GM12878 (cell line): Measurements from ENCODE around the gene RAB3GAP1. TPM values are rescaled to one million over a fixed set of nuclear protein-coding genes. Genes with fewer than 3 reads are reported as not detected.

Experiments used
- ATAC-seq: fragments of 200-7000 bp; cut with Tn5 transposase; 3 replicates; pipeline ENCODE4 v1.9.1; 2020; ENCODE audit warnings: mild to moderate bottlenecking, moderate library complexity
- BruUV-seq: library from RNA; stranded (reverse); fragments of 400-500 nt; replicated peaks from 2 replicates; lab custom pipeline; 2021; lab: Mats Ljungman, UMichigan
- CTCF ChIA-PET: fragments of 300-600 bp; sonication (Branson Sonifier 250); formaldehyde crosslinking; extraction: SDS; loops from one replicate; lab custom pipeline; 2021; ENCODE audit warnings: inconsistent platforms; lab: Yijun Ruan, JAX
- POLR2A ChIA-PET: fragments of 350-600 bp; formaldehyde crosslinking; extraction: SDS; loops from one replicate; lab custom pipeline; 2021; ENCODE audit warnings: inconsistent platforms; lab: Charles Lee
- RAD21 ChIA-PET: fragments of 300-600 bp; sonication (Branson Sonifier 250); formaldehyde crosslinking; loops from one replicate; lab custom pipeline; 2023; ENCODE audit warnings: antibody characterized with exemption; ENCODE audit not compliant: unreplicated experiment; lab: Charles Lee
- SMC1A ChIA-PET: fragments of 300-600 bp; sonication (Branson Sonifier 250); formaldehyde crosslinking; loops from one replicate; lab custom pipeline; 2023; ENCODE audit not compliant: unreplicated experiment, uncharacterized antibody; lab: Charles Lee
- DNase-seq: peaks from one replicate; pipeline ENCODE4 v3.0.0-alpha.2; 2011; ENCODE audit warnings: low read depth, low spot score
- FAIRE-seq: peaks from 3 replicates; lab custom pipeline; 2011; peaks lifted over from hg19 to GRCh38; lab: Jason Lieb, UNC
- H2AFZ ChIP-seq: 2 replicates; pipeline ENCODE4 v1.6.0; 2011; ENCODE audit warnings: low read depth, low read length, control low read depth; ENCODE audit not compliant: control insufficient read depth
- H3K27ac ChIP-seq: 2 replicates; pipeline ENCODE4 v1.5.1; 2011; ENCODE audit warnings: control low read depth; ENCODE audit not compliant: control insufficient read depth, insufficient read depth
- H3K27me3 ChIP-seq, 2 experiments: replicated peaks in 1 of 2; 2 replicates each; pipeline versions ENCODE4 v1.6.0 to v1.6.1; 2011; ENCODE audit warnings: low read length in 1 of 2; ENCODE audit not compliant: control insufficient read depth in 2 of 2, insufficient read depth in 2 of 2
- H3K36me3 ChIP-seq, 2 experiments: 2 replicates each; pipeline ENCODE4 v1.5.1; 2011; ENCODE audit warnings: low read length in 1 of 2; ENCODE audit not compliant: control insufficient read depth in 2 of 2, insufficient read depth in 2 of 2
- H3K4me1 ChIP-seq: 2 replicates; pipeline ENCODE4 v1.6.1; 2011; ENCODE audit warnings: mild to moderate bottlenecking, low read length, moderate library complexity, mixed read lengths; ENCODE audit not compliant: control insufficient read depth, insufficient read depth
- H3K4me2 ChIP-seq: 2 replicates; pipeline ENCODE4 v1.6.0; 2011; ENCODE audit warnings: control low read depth; ENCODE audit not compliant: control insufficient read depth, insufficient read depth
- H3K4me3 ChIP-seq: fragments of 200-600 bp; sonication (generic); 2 replicates; pipeline ENCODE4 v1.5.1; 2016
- H3K79me2 ChIP-seq: 2 replicates; pipeline ENCODE4 v1.6.0; 2011; ENCODE audit warnings: low read length; ENCODE audit not compliant: control insufficient read depth, insufficient read depth
- H3K9ac ChIP-seq: 2 replicates; pipeline ENCODE4 v1.8.0; 2011; ENCODE audit warnings: low read length, control low read depth, mixed read lengths; ENCODE audit not compliant: control insufficient read depth, insufficient read depth
- H3K9me3 ChIP-seq: replicated peaks from 3 replicates; pipeline ENCODE4 v1.5.1; 2011; ENCODE audit warnings: mild to moderate bottlenecking, low read length; ENCODE audit not compliant: control insufficient read depth, insufficient read depth
- H4K20me1 ChIP-seq: 2 replicates; pipeline ENCODE4 v1.6.0; 2011; ENCODE audit not compliant: control insufficient read depth, insufficient read depth
- BCL3 ChIP-seq: IDR thresholded peaks from 2 replicates; pipeline ENCODE4 v1.6.1; 2011; ENCODE audit warnings: borderline replicate concordance, low read depth, mild to moderate bottlenecking, moderate library complexity, low read length; ENCODE audit not compliant: insufficient read depth, poor library complexity, severe bottlenecking
- CEBPZ ChIP-seq: fragments of 150-350 bp; IDR thresholded peaks from 2 replicates; pipeline ENCODE4 v1.6.1; 2016; ENCODE audit warnings: low read depth, low read length
- CHD1 ChIP-seq: IDR thresholded peaks from 2 replicates; pipeline ENCODE4 v1.6.1; 2012; ENCODE audit warnings: low read depth, low read length, improper control_type of control experiment
- FOXK2 ChIP-seq: fragments of 450-650 bp; IDR thresholded peaks from 2 replicates; pipeline ENCODE4 v1.6.1; 2017; ENCODE audit warnings: mild to moderate bottlenecking, moderate library complexity
- HSF1 ChIP-seq: fragments of 150-350 bp; IDR thresholded peaks from 2 replicates; pipeline ENCODE4 v1.6.1; 2014; ENCODE audit warnings: mild to moderate bottlenecking, low read depth, low read length
- KAT2A ChIP-seq: conservative IDR thresholded peaks from 2 replicates; pipeline ENCODE4 v1.6.1; 2011; ENCODE audit warnings: low read depth, low read length; ENCODE audit not compliant: control insufficient read depth
- MEF2B ChIP-seq: fragments of 450-650 bp; IDR thresholded peaks from 2 replicates; pipeline ENCODE4 v1.6.1; 2018; ENCODE audit warnings: mild to moderate bottlenecking, moderate library complexity; ENCODE audit not compliant: partially characterized antibody, poor library complexity, severe bottlenecking
- POU2F2 ChIP-seq: IDR thresholded peaks from 3 replicates; pipeline ENCODE4 v1.6.1; 2011; ENCODE audit warnings: low read depth, mild to moderate bottlenecking, low read length, borderline replicate concordance
- REST ChIP-seq: IDR thresholded peaks from 2 replicates; pipeline ENCODE4 v1.6.1; 2012; ENCODE audit warnings: mild to moderate bottlenecking, low read depth, low read length
- RUNX3 ChIP-seq: IDR thresholded peaks from 2 replicates; pipeline ENCODE4 v1.6.1; 2012; ENCODE audit warnings: low read length, inconsistent platforms
- SMC3 ChIP-seq: IDR thresholded peaks from 2 replicates; pipeline ENCODE4 v1.6.1; 2011; ENCODE audit warnings: low read length, improper control_type of control experiment, borderline replicate concordance
- STAT3 ChIP-seq: IDR thresholded peaks from 2 replicates; pipeline ENCODE4 v1.6.1; 2011; ENCODE audit warnings: low read depth, low read length, improper control_type of control experiment
- TCF7 ChIP-seq: IDR thresholded peaks from 2 replicates; pipeline ENCODE4 v1.6.1; 2014; ENCODE audit warnings: antibody characterized with exemption, borderline replicate concordance
- ZBED1 ChIP-seq: IDR thresholded peaks from 2 replicates; pipeline ENCODE4 v1.6.1; 2016; ENCODE audit warnings: borderline replicate concordance
- ZNF217 ChIP-seq: fragments of 450-650 bp; IDR thresholded peaks from 2 replicates; pipeline ENCODE4 v1.6.1; 2017; ENCODE audit warnings: antibody characterized with exemption, mild to moderate bottlenecking
- WGBS: methylation state at CpG from one replicate; pipeline ENCODE4 v1.1.6; 2016; ENCODE audit warnings: low lambda C conversion rate; ENCODE audit not compliant: insufficient replicate concordance, insufficient coverage; ENCODE audit errors: missing lambda C conversion rate; 5-methylcytosine and 5-hydroxymethylcytosine counted together
- in situ Hi-C: fragments of 300-500 bp; cut with MboI; formaldehyde crosslinking; loops from 9 replicates; pipeline ENCODE4 v1.14.3; 2018; ENCODE audit warnings: mixed read lengths
- intact Hi-C: fragments of 100-400 bp; cut with micrococcal nuclease; formaldehyde crosslinking; loops from one replicate; pipeline ENCODE4 v1.14.2; 2022; ENCODE audit not compliant: unreplicated experiment
- polyA plus RNA-seq, 11 experiments: library from polyadenylated mRNA; depleted of rRNA in 4 of 11; unstranded in 6 of 11; stranded (reverse) in 5 of 11; fragments of >200 nt; fragmentation: Nextera tagmentation in 4 of 11; fragmentation: Illumina TruSeq in 1 of 11; extraction: Ambion mirVana in 4 of 11; extraction: Trizol in 1 of 11; gene quantifications; 1 replicate in 1 of 11; 2 replicates in 10 of 11; pipeline versions ENCODE4 v1.2.1 to v1.2.3, GENCODE V29; 2011 to 2016; ENCODE audit warnings: inconsistent platforms in 2 of 11, missing spikeins in 2 of 11, low read depth in 1 of 11
- total RNA-seq, 4 experiments: library from RNA; depleted of rRNA in 3 of 4; stranded (reverse); fragments of >200 nt in 3 of 4; fragmentation: Illumina TruSeq in 1 of 4; extraction: Trizol in 1 of 4; gene quantifications; 2 replicates each; pipeline versions ENCODE4 v1.2.1 to v1.2.3, GENCODE V29; 2013 to 2021

RAB3GAP1 gene
- total and polyA plus RNA-seq, 10 of the 15 experiments (the other 5 are each of a cell fraction or from before 2014, with no cell fraction given), result 13.7 to 36.9 (median 21.0) TPM

GRCh38 chr2:135009339-135009738 is 42.8 kb upstream of the RAB3GAP1 start:
- Histone ChIP-seq H3K4me1 (no peaks in the 10 kb centered on the region), H2AFZ (no peak overlapping the region), H3K4me2 (no peak overlapping the region), H4K20me1 (no peaks in the 10 kb centered on the region), H3K27me3 (peaks cover 0 to 2% of the 10 kb centered on the region in 2 experiments; a peak in 1 of 4 replicates), H3K9me3 (no peaks in the 10 kb centered on the region), H3K79me2 (no peaks in the 10 kb centered on the region), H3K9ac (no peak overlapping the region), H3K27ac (no peak overlapping the region), H3K4me3 (no peak overlapping the region), H3K36me3 (no peaks in the 10 kb centered on the region)
- FAIRE-seq (no peak), ATAC-seq (no peak), DNase-seq (no peak)
- BruUV-seq, result no TSS peak
- POLR2A ChIA-PET, result no interaction called here
- CTCF ChIA-PET, result interaction anchor here (0.6 to 2.6 kb wide), 2 partner anchors 169 to 701 kb away, joined by 3 to 11 read pairs; no protein-coding TSS in a partner anchor
- SMC1A ChIA-PET, result interaction anchor here (1.2 to 1.9 kb wide), 3 partner anchors 21 to 700 kb away, joined by 3 to 7 read pairs (median 5); no protein-coding TSS in a partner anchor
- RAD21 ChIA-PET, result no interaction called here
- in situ Hi-C loops (no loop called here), intact Hi-C loops (loop anchor here (10.0 kb wide), 3 partner anchors 145 to 585 kb away; no protein-coding TSS in a partner anchor)
- 83% methylated on average over 1 of the region's 1 CpG for WGBS
- no peak for TF ChIP-seq ZNF217
- no peak for TF ChIP-seq STAT3
- no peak for TF ChIP-seq CHD1
- TF ChIP-seq HSF1, result no peak
- no peak for TF ChIP-seq CEBPZ
- no peak for TF ChIP-seq POU2F2
- TF ChIP-seq REST, result no peak
- TF ChIP-seq MEF2B, result no peak
- no peak for TF ChIP-seq RUNX3
- TF ChIP-seq SMC3, result no peak
- TF ChIP-seq ZBED1, result no peak
- TF ChIP-seq FOXK2, result no peak
- no peak for TF ChIP-seq TCF7
- no peak for TF ChIP-seq KAT2A
- TF ChIP-seq BCL3, result no peak
